B cell (primary cell): ENCODE results near the gene CYFIP1. TPM values are rescaled to one million over a fixed set of nuclear protein-coding genes. Genes with fewer than 3 reads are reported as not detected.

Experiments
- ATAC-seq: fragments of 200-7000 bp; cut with Tn5 transposase; one replicate; pipeline ENCODE4 v1.10.0; 2021; ENCODE audit warnings: low read depth, mild to moderate bottlenecking, moderate number of reproducible peaks, moderate library complexity
- CTCF ChIA-PET: fragments of 350-600 bp; sonication (Branson Sonifier 250); formaldehyde crosslinking; loops from one replicate; lab custom pipeline; 2021; ENCODE audit warnings: antibody characterized with exemption, inconsistent platforms; lab: Charles Lee
- POLR2A ChIA-PET: fragments of 350-600 bp; sonication (Branson Sonifier 250); formaldehyde crosslinking; loops from one replicate; lab custom pipeline; 2021; ENCODE audit warnings: antibody characterized with exemption; lab: Charles Lee
- DNase-seq: peaks from one replicate; pipeline ENCODE4 v3.0.0; 2013
- H2AFZ ChIP-seq: 2 replicates; pipeline ENCODE4 v1.6.1; 2012; ENCODE audit warnings: mild to moderate bottlenecking, low read depth, low read length; ENCODE audit not compliant: insufficient read depth, poor library complexity, severe bottlenecking
- H3K27ac ChIP-seq, 2 donors: 1 replicate in 1 of 2; 2 replicates in 1 of 2; pipeline ENCODE4 v1.5.1; 2012 to 2013; ENCODE audit warnings: low read length in 2 of 2, mild to moderate bottlenecking in 2 of 2, moderate library complexity in 1 of 2
- H3K27me3 ChIP-seq, 4 experiments: fragments of 200-600 bp in 1 of 4; sonication (generic) in 1 of 4; replicated peaks in 1 of 4; 1 replicate in 2 of 4; 2 replicates in 2 of 4; pipeline versions ENCODE4 v1.6.1 to v1.7.0; 2013 to 2016; ENCODE audit warnings: low read length in 3 of 4, mild to moderate bottlenecking in 2 of 4, mixed read lengths in 1 of 4, moderate library complexity in 1 of 4; ENCODE audit not compliant: insufficient read depth in 4 of 4, control insufficient read depth in 3 of 4; ENCODE audit errors: control extremely low read depth in 1 of 4
- H3K36me3 ChIP-seq, 2 experiments: replicated peaks in 1 of 2; 1 replicate in 1 of 2; 2 replicates in 1 of 2; pipeline versions ENCODE4 v1.6.1 to v1.7.1; 2013; ENCODE audit warnings: low read length in 1 of 2; ENCODE audit not compliant: insufficient read depth in 2 of 2, control insufficient read depth in 1 of 2; ENCODE audit errors: control extremely low read depth in 1 of 2, extremely low read depth in 1 of 2
- H3K4me1 ChIP-seq, 2 donors: fragments of 200-600 bp in 1 of 2; sonication (generic) in 1 of 2; 1 replicate in 1 of 2; 2 replicates in 1 of 2; pipeline versions ENCODE4 v1.5.1 to v1.6.1; 2013 to 2017; ENCODE audit warnings: low read length in 2 of 2; ENCODE audit not compliant: control insufficient read depth in 2 of 2, insufficient read depth in 2 of 2
- H3K4me2 ChIP-seq: replicated peaks from 2 replicates; pipeline ENCODE3; 2012; ENCODE audit warnings: mild to moderate bottlenecking, low read depth, low read length; ENCODE audit not compliant: poor library complexity, severe bottlenecking
- H3K4me3 ChIP-seq, 5 experiments: fragments of 200-600 bp in 1 of 5; sonication (generic) in 1 of 5; 1 replicate in 3 of 5; 2 replicates in 2 of 5; pipeline versions ENCODE4 v1.5.1 to v1.7.0; 2011 to 2016; ENCODE audit warnings: low read length in 4 of 5, mild to moderate bottlenecking in 4 of 5, low read depth in 2 of 5, control low read depth in 1 of 5, moderate library complexity in 1 of 5; ENCODE audit not compliant: insufficient read depth in 1 of 5; ENCODE audit errors: control extremely low read depth in 1 of 5, extremely low read depth in 1 of 5
- H3K79me2 ChIP-seq: fragments of 200-600 bp; sonication (generic); one replicate; pipeline ENCODE4 v1.6.0; 2016; ENCODE audit warnings: low read length; ENCODE audit not compliant: control insufficient read depth, insufficient read depth
- H3K9ac ChIP-seq: fragments of 200-600 bp; sonication (generic); 2 replicates; pipeline ENCODE4 v1.6.1; 2017; ENCODE audit warnings: mild to moderate bottlenecking, low read length, moderate library complexity
- H3K9me3 ChIP-seq, 3 donors: one replicate each; pipeline versions ENCODE4 v1.6.1 to v1.7.1; 2013; ENCODE audit warnings: low read length in 2 of 3; ENCODE audit not compliant: control insufficient read depth in 2 of 3, insufficient read depth in 1 of 3; ENCODE audit errors: control extremely low read depth in 1 of 3
- H4K20me1 ChIP-seq: 2 replicates; pipeline ENCODE4 v1.6.0; 2012; ENCODE audit warnings: mild to moderate bottlenecking, low read length; ENCODE audit not compliant: insufficient read depth, control insufficient read depth, poor library complexity, severe bottlenecking
- H3K27ac Mint-ChIP-seq: one replicate; pipeline ENCODE4 v1.8.0; 2021; ENCODE audit warnings: mixed read lengths
- H3K27me3 Mint-ChIP-seq: one replicate; pipeline ENCODE4 v1.8.0; 2021; ENCODE audit warnings: mixed read lengths
- H3K4me1 Mint-ChIP-seq: one replicate; pipeline ENCODE4 v1.8.0; 2021; ENCODE audit warnings: mixed read lengths
- H3K4me3 Mint-ChIP-seq: one replicate; pipeline ENCODE4 v1.8.0; 2021; ENCODE audit warnings: mixed read lengths
- H3K9me3 Mint-ChIP-seq: one replicate; pipeline ENCODE4 v1.8.0; 2022; ENCODE audit warnings: mixed read lengths; ENCODE audit not compliant: insufficient read depth
- CTCF ChIP-seq: fragments of 200-600 bp; IDR thresholded peaks from one replicate; pipeline ENCODE4 v1.8.0; 2022; ENCODE audit warnings: antibody characterized with exemption, mild to moderate bottlenecking
- EZH2 ChIP-seq: IDR thresholded peaks from 2 replicates; pipeline ENCODE4 v1.6.1; 2012; ENCODE audit warnings: borderline replicate concordance, low read depth, mild to moderate bottlenecking, moderate library complexity, low read length; ENCODE audit not compliant: insufficient read depth, poor library complexity, severe bottlenecking
- WGBS: methylation state at CpG from one replicate; pipeline ENCODE4 v1.1.5; 2013; ENCODE audit warnings: missing lambda C conversion rate; ENCODE audit not compliant: insufficient coverage; 5-methylcytosine and 5-hydroxymethylcytosine counted together
- intact Hi-C: fragments of 100-400 bp; cut with micrococcal nuclease; formaldehyde crosslinking; loops from one replicate; pipeline ENCODE4 v1.10.0; 2022
- polyA plus RNA-seq: library from polyadenylated mRNA; depleted of rRNA; stranded (reverse); fragments of >200 nt; gene quantifications from 2 replicates; pipeline ENCODE4 v1.2.3, GENCODE V29; 2012
- total RNA-seq, 2 donors: library from RNA; stranded (reverse); fragments of 120-200 nt in 1 of 2; gene quantifications; 1 replicate in 1 of 2; 2 replicates in 1 of 2; pipeline versions ENCODE4 v1.2.3 to v1.2.4, GENCODE V29; 2013 to 2022

The CYFIP1 gene
- total and polyA plus RNA-seq, 2 donors (not counting 1 experiment from before 2014, with no cell fraction given), result 6.2 to 13.5 TPM

GRCh38 chr15:22891426-22892210, 88.5 kb downstream of the CYFIP1 start:
- no peak overlapping the region for H3K4me3 ChIP-seq
- 91% methylated on average over 32 of the region's 33 CpGs for WGBS
- Mint-ChIP-seq H3K27me3 (no peaks in the 10 kb centered on the region), H3K27ac (no peak overlapping the region), H3K4me1 (no peaks in the 10 kb centered on the region), H3K9me3 (no peaks in the 10 kb centered on the region), H3K4me3 (no peak overlapping the region)
- no peaks in the 10 kb centered on the region for H3K4me1 ChIP-seq
- H3K4me2 ChIP-seq, result no peak overlapping the region
- H3K9ac ChIP-seq, result no peak overlapping the region
- intact Hi-C loops, result no loop called here
- H3K27ac ChIP-seq, result no peak overlapping the region
- no peaks in the 10 kb centered on the region for H3K79me2 ChIP-seq
- H3K9me3 ChIP-seq, result no peaks in the 10 kb centered on the region
- ATAC-seq (no peak), DNase-seq (no peak)
- TF ChIP-seq CTCF (no peak), EZH2 (no peak)
- CTCF ChIA-PET, result no interaction called here
- POLR2A ChIA-PET, result no interaction called here
- H4K20me1 ChIP-seq, result no peaks in the 10 kb centered on the region
- H3K36me3 ChIP-seq, result no peaks in the 10 kb centered on the region
- H2AFZ ChIP-seq, result no peak overlapping the region
- H3K27me3 ChIP-seq, result no peaks in the 10 kb centered on the region

GRCh38 chr15:22890296-22890695, 89.9 kb downstream of the CYFIP1 start:
- no peaks in the 10 kb centered on the region for H3K9me3 ChIP-seq

More at GRCh38 chr15:22890296-22890695, 89.9 kb downstream of the CYFIP1 start:
- Histone ChIP-seq H3K79me2 (no peaks in the 10 kb centered on the region), H3K4me3 (no peak overlapping the region), H3K9ac (no peak overlapping the region), H3K4me1 (no peaks in the 10 kb centered on the region), H3K27ac (no peak overlapping the region), H3K36me3 (no peaks in the 10 kb centered on the region), H3K4me2 (no peak overlapping the region), H4K20me1 (no peaks in the 10 kb centered on the region), H3K27me3 (no peaks in the 10 kb centered on the region), H2AFZ (no peak overlapping the region)
- no peak for DNase-seq
- ATAC-seq, result no peak
- ChIA-PET POLR2A (no interaction called here), CTCF (no interaction called here)
- intact Hi-C loops, result no loop called here
- Mint-ChIP-seq H3K27ac (no peak overlapping the region), H3K4me1 (no peaks in the 10 kb centered on the region), H3K27me3 (no peaks in the 10 kb centered on the region), H3K9me3 (no peaks in the 10 kb centered on the region), H3K4me3 (no peak overlapping the region)
- TF ChIP-seq CTCF, result no peak
- no peak for TF ChIP-seq EZH2
- 87% methylated on average over 6 of the region's 11 CpGs for WGBS
